K562 (cell line): Measurements from ENCODE around the gene CLCN4. TPM values are rescaled to one million over a fixed set of nuclear protein-coding genes. Genes with fewer than 3 reads are reported as not detected.

ENCODE experiments used
- ATAC-seq: fragments of 200-7000 bp; cut with Tn5 transposase; 3 replicates; pipeline ENCODE4 v1.9.1; 2020; ENCODE audit warnings: moderate library complexity
- BruUV-seq: library from RNA; stranded (reverse); fragments of 400-500 nt; replicated peaks from 2 replicates; lab custom pipeline; 2021; lab: Mats Ljungman, UMichigan
- CTCF ChIA-PET: fragments of 300-600 bp; formaldehyde crosslinking; extraction: SDS; loops from one replicate; lab custom pipeline; 2021; ENCODE audit warnings: low intra/inter-chr PET ratio; lab: Yijun Ruan, JAX
- POLR2A ChIA-PET: fragments of 300-600, 350-650 bp; sonication (Branson Sonifier 250); formaldehyde crosslinking; extraction: SDS; loops from one replicate; lab custom pipeline; 2021; ENCODE audit warnings: antibody characterized with exemption, inconsistent platforms; lab: Yijun Ruan, JAX
- DNase-seq, 4 experiments: peaks; one replicate each; pipeline versions ENCODE4 v3.0.0 to v3.0.0-alpha.2; 2011 to 2018; ENCODE audit warnings: low spot score in 3 of 4, mixed read lengths in 3 of 4; ENCODE audit errors: extremely low read depth in 1 of 4
- FAIRE-seq: peaks from 2 replicates; lab custom pipeline; 2011; peaks lifted over from hg19 to GRCh38; lab: Jason Lieb, UNC
- H2AFZ ChIP-seq: 2 replicates; pipeline ENCODE4 v1.6.0; 2011; ENCODE audit warnings: low read depth, low read length, control low read depth, inconsistent platforms
- H3K27ac ChIP-seq: fragments of 200-600 bp; 3 replicates; pipeline ENCODE4 v1.8.0; 2011; ENCODE audit warnings: low read depth, mild to moderate bottlenecking, control low read depth, inconsistent platforms, low read length, moderate library complexity, mixed read lengths; ENCODE audit errors: extremely low read depth
- H3K27me3 ChIP-seq, 2 experiments: fragments of 300-600 bp in 1 of 2; 2 replicates in 1 of 2; 3 replicates in 1 of 2; pipeline versions ENCODE4 v1.6.0 to v1.8.0; 2011; ENCODE audit warnings: inconsistent platforms in 2 of 2, low read length in 2 of 2, mild to moderate bottlenecking in 1 of 2, mixed read lengths in 1 of 2, moderate library complexity in 1 of 2; ENCODE audit not compliant: control insufficient read depth in 2 of 2, insufficient read depth in 2 of 2
- H3K36me3 ChIP-seq: fragments of 300-600 bp; 3 replicates; pipeline ENCODE4 v1.8.0; 2011; ENCODE audit warnings: mild to moderate bottlenecking, low read length, inconsistent platforms; ENCODE audit not compliant: control insufficient read depth, insufficient read depth
- H3K4me1 ChIP-seq, 2 experiments: fragments of 200-600 bp in 1 of 2; replicated peaks in 1 of 2; 2 replicates in 1 of 2; 3 replicates in 1 of 2; pipeline versions ENCODE4 v1.5.1 to v1.8.0; 2011; ENCODE audit warnings: inconsistent platforms in 2 of 2, low read length in 2 of 2, mild to moderate bottlenecking in 1 of 2, mixed read lengths in 1 of 2, moderate library complexity in 1 of 2; ENCODE audit not compliant: control insufficient read depth in 2 of 2, insufficient read depth in 2 of 2
- H3K4me2 ChIP-seq: 2 replicates; pipeline ENCODE4 v1.6.1; 2011; ENCODE audit warnings: low read length, control low read depth, inconsistent platforms, mixed read lengths; ENCODE audit not compliant: insufficient read depth
- H3K4me3 ChIP-seq: fragments of 200-600 bp; sonication (generic), shearing (Covaris generic); 2 replicates; pipeline ENCODE4 v1.5.1; 2016; ENCODE audit warnings: control low read depth, inconsistent platforms
- H3K79me2 ChIP-seq: fragments of 200-600 bp; 3 replicates; pipeline ENCODE4 v1.8.0; 2011; ENCODE audit warnings: low read length, inconsistent platforms; ENCODE audit not compliant: control insufficient read depth, insufficient read depth
- H3K9ac ChIP-seq, 2 experiments: 2 replicates each; pipeline versions ENCODE4 v1.6.0 to v1.6.1; 2011; ENCODE audit warnings: low read depth in 2 of 2, low read length in 2 of 2, control low read depth in 1 of 2, inconsistent platforms in 1 of 2, mild to moderate bottlenecking in 1 of 2, mixed read lengths in 1 of 2; ENCODE audit not compliant: insufficient read depth in 1 of 2
- H3K9me1 ChIP-seq: one replicate; pipeline ENCODE4 v1.6.0; 2011; ENCODE audit warnings: inconsistent platforms, mild to moderate bottlenecking, low read length, moderate library complexity; ENCODE audit not compliant: control insufficient read depth, insufficient read depth
- H3K9me3 ChIP-seq: replicated peaks from 2 replicates; pipeline ENCODE4 v1.5.1; 2011; ENCODE audit warnings: low read depth, low read length, inconsistent platforms; ENCODE audit not compliant: control insufficient read depth, insufficient read depth
- H4K20me1 ChIP-seq: replicated peaks from 2 replicates; pipeline ENCODE4 v1.6.1; 2011; ENCODE audit warnings: low read length, inconsistent platforms, mixed read lengths; ENCODE audit not compliant: control insufficient read depth, insufficient read depth
- CTCF ChIP-seq, 3 experiments: IDR thresholded peaks in 2 of 3; conservative IDR thresholded peaks in 1 of 3; 2 replicates each; pipeline ENCODE4 v1.5.1; 2011 to 2012; ENCODE audit warnings: low read length in 3 of 3, mild to moderate bottlenecking in 3 of 3, control low read depth in 2 of 3, improper control_type of control experiment in 1 of 3, inconsistent platforms in 1 of 3, low read depth in 1 of 3, mixed read lengths in 1 of 3, moderate library complexity in 1 of 3; ENCODE audit not compliant: insufficient read depth in 2 of 3
- GATAD2B ChIP-seq: fragments of 450-650 bp; IDR thresholded peaks from 2 replicates; pipeline ENCODE4 v1.6.1; 2017; ENCODE audit warnings: mild to moderate bottlenecking, borderline replicate concordance
- MCM7 ChIP-seq, 2 experiments: fragments of 450-650 bp; IDR thresholded peaks; 2 replicates each; pipeline ENCODE4 v1.6.1; 2016 to 2018
- NKRF ChIP-seq: fragments of 450-650 bp; IDR thresholded peaks from 2 replicates; pipeline ENCODE4 v1.6.1; 2016; ENCODE audit warnings: borderline replicate concordance
- RAD21 ChIP-seq, 2 experiments: fragments of 250-450 bp in 1 of 2; fragments of 450-650 bp in 1 of 2; sonication (Bioruptor Pico) in 1 of 2; formaldehyde crosslinking in 1 of 2; IDR thresholded peaks in 1 of 2; conservative IDR thresholded peaks in 1 of 2; 2 replicates each; pipeline versions ENCODE4 v1.4.0 to v1.8.0; 2020 to 2022; ENCODE audit warnings: mild to moderate bottlenecking in 2 of 2, moderate library complexity in 1 of 2
- WGBS: fragments of 100-300 bp; shearing (Covaris generic); methylation state at CpG from one replicate; pipeline ENCODE4 v1.1.6; 2016; ENCODE audit warnings: low coverage, mixed read lengths; ENCODE audit not compliant: insufficient coverage; ENCODE audit errors: missing lambda C conversion rate; 5-methylcytosine and 5-hydroxymethylcytosine counted together
- in situ Hi-C: fragments of 300-500 bp; cut with MboI; formaldehyde crosslinking; loops from 4 replicates; pipeline ENCODE4 v1.15.0; 2018; ENCODE audit warnings: inconsistent platforms, mixed read lengths
- intact Hi-C: fragments of 100-400 bp; cut with micrococcal nuclease; formaldehyde crosslinking; loops from 2 replicates; pipeline ENCODE4 v1.14.2; 2022
- polyA plus RNA-seq, 8 experiments: library from polyadenylated mRNA; depleted of rRNA in 4 of 8; stranded (reverse) in 5 of 8; unstranded in 3 of 8; fragments of >200 nt; fragmentation: Nextera tagmentation in 2 of 8; fragmentation: Illumina TruSeq in 1 of 8; extraction: Ambion mirVana in 2 of 8; extraction: Trizol in 1 of 8; gene quantifications; 2 replicates each; pipeline versions ENCODE4 v1.2.1 to v1.2.3, GENCODE V29; 2011 to 2014; ENCODE audit warnings: inconsistent platforms in 1 of 8, missing spikeins in 1 of 8
- total RNA-seq, 7 experiments: library from RNA; depleted of rRNA in 6 of 7; stranded (reverse); fragments of >200 nt in 6 of 7; fragmentation: Illumina TruSeq in 2 of 7; extraction: Trizol in 2 of 7; gene quantifications; 2 replicates each; pipeline versions ENCODE4 v1.2.1 to v1.2.3, GENCODE V29; 2011 to 2021; ENCODE audit warnings: low replicate concordance in 1 of 7

CLCN4 gene
- total and polyA plus RNA-seq, 9 of the 15 experiments (the other 6 are each of a cell fraction or from before 2014, with no cell fraction given), result 0.03 to 0.24 (median 0.10) TPM; not detected in 1

- TF ChIP-seq NKRF (no peak), MCM7 (IDR thresholded peaks at IDR 0.05) (no peak)
Observed at GRCh38 chrX:10216208-10216607, 59.4 kb downstream of the CLCN4 start (continued).

GRCh38 chrX:10217198-10217597, 60.4 kb downstream of the CLCN4 start:
- FAIRE-seq, result no peak
- ChIA-PET POLR2A (no interaction called here), CTCF (no interaction called here)
- in situ Hi-C loops, result no loop called here
- Histone ChIP-seq H3K9me1 (no peaks in the 10 kb centered on the region), H3K27me3 (peaks cover 8 to 47% of the 10 kb centered on the region in 2 experiments; a peak in 4 of 5 replicates), H3K4me2 (no peak overlapping the region), H3K9ac (no peak overlapping the region), H3K36me3 (no peaks in the 10 kb centered on the region), H3K9me3 (no peaks in the 10 kb centered on the region), H3K4me1 (no peaks in the 10 kb centered on the region), H3K79me2 (no peaks in the 10 kb centered on the region), H3K27ac (no peak overlapping the region), H4K20me1 (no peaks in the 10 kb centered on the region), H3K4me3 (no peak overlapping the region), H2AFZ (no peak overlapping the region)
- TF ChIP-seq GATAD2B (no peak), RAD21 (CRISPR knock-in tag; conservative IDR thresholded peaks at IDR 0.05 in 1 of 2, IDR thresholded peaks at IDR 0.05 in 1 of 2) (peak in 1 of 2 experiments; percentile 22; a peak in 1 of 4 replicates), CTCF (IDR thresholded peaks at IDR 0.05 in 2 of 3, conservative IDR thresholded peaks at IDR 0.05 in 1 of 3; ENCODE audit: insufficient read depth in 2 of 3, low read depth in 1 of 3, low read length in 3 of 3) (peak in 2 of 3 experiments; percentile 23 to 48; a peak in 3 of 6 replicates)
- no TSS peak for BruUV-seq
- 0% methylated on average over 1 of the region's 1 CpG for WGBS
- DNase-seq, result peak in 1 of 4 experiments; percentile 6
- peak; percentile 75 for ATAC-seq
- intact Hi-C loops, result no loop called here
